WTC11 (cell line): ENCODE data around the gene SERPINF2. TPM values are rescaled to one million over a fixed set of nuclear protein-coding genes. Genes with fewer than 3 reads are reported as not detected.

Source experiments
- ATAC-seq: fragments of 200-7000 bp; cut with Tn5 transposase; 2 replicates; pipeline ENCODE4 v1.10.0; 2021; ENCODE audit warnings: mild to moderate bottlenecking, moderate library complexity
- CTCF ChIA-PET: fragments of 300-600 bp; sonication (Branson Sonifier 250); formaldehyde crosslinking; loops from one replicate; lab custom pipeline; 2021; ENCODE audit warnings: antibody characterized with exemption; lab: Charles Lee
- POLR2A ChIA-PET: fragments of 350-600 bp; sonication (Branson Sonifier 250); formaldehyde crosslinking; loops from one replicate; lab custom pipeline; 2021; ENCODE audit warnings: antibody characterized with exemption; lab: Charles Lee
- DNase-seq: peaks from one replicate; pipeline ENCODE4 v3.0.0; 2021; ENCODE audit warnings: low spot score
- H3K27ac Mint-ChIP-seq: 2 replicates; pipeline ENCODE4 v1.8.0; 2021; ENCODE audit warnings: mixed read lengths
- H3K27me3 Mint-ChIP-seq: 2 replicates; pipeline ENCODE4 v1.8.0; 2021; ENCODE audit warnings: low read depth, mild to moderate bottlenecking, moderate library complexity, mixed read lengths
- H3K36me3 Mint-ChIP-seq: 2 replicates; pipeline ENCODE4 v1.8.0; 2021; ENCODE audit warnings: mixed read lengths
- H3K4me1 Mint-ChIP-seq: 2 replicates; pipeline ENCODE4 v1.8.0; 2022; ENCODE audit warnings: mixed read lengths
- H3K4me3 Mint-ChIP-seq: 2 replicates; pipeline ENCODE4 v1.8.0; 2021; ENCODE audit warnings: mild to moderate bottlenecking, moderate library complexity, mixed read lengths
- H3K9me3 Mint-ChIP-seq: 2 replicates; pipeline ENCODE4 v1.8.0; 2021; ENCODE audit warnings: mixed read lengths
- ATF1 ChIP-seq: sonication (generic); formaldehyde crosslinking; IDR thresholded peaks from 2 replicates; pipeline ENCODE4 v1.8.1; 2023; ENCODE audit warnings: mild to moderate bottlenecking, moderate library complexity, missing genetic modification reagents
- CBFB ChIP-seq: sonication (generic); formaldehyde crosslinking; IDR thresholded peaks from 2 replicates; pipeline ENCODE4 v1.8.1; 2022; ENCODE audit warnings: mild to moderate bottlenecking, low read depth, missing genetic modification reagents
- ELF4 ChIP-seq: sonication (generic); formaldehyde crosslinking; IDR thresholded peaks from 2 replicates; pipeline ENCODE4 v1.8.1; 2022; ENCODE audit warnings: low read depth, mild to moderate bottlenecking, moderate library complexity, missing genetic modification reagents
- ETV6 ChIP-seq: sonication (generic); formaldehyde crosslinking; IDR thresholded peaks from 2 replicates; pipeline ENCODE4 v1.8.1; 2022; ENCODE audit warnings: mild to moderate bottlenecking, missing genetic modification reagents
- GABPB1 ChIP-seq: sonication (generic); formaldehyde crosslinking; IDR thresholded peaks from 2 replicates; pipeline ENCODE4 v1.8.1; 2023; ENCODE audit warnings: mild to moderate bottlenecking, missing genetic modification reagents
- IRF2 ChIP-seq: sonication (generic); formaldehyde crosslinking; IDR thresholded peaks from 2 replicates; pipeline ENCODE4 v1.8.0; 2022; ENCODE audit warnings: low read depth, missing genetic modification reagents, borderline replicate concordance
- KAT7 ChIP-seq: sonication (generic); formaldehyde crosslinking; IDR thresholded peaks from 2 replicates; pipeline ENCODE4 v1.8.1; 2023; ENCODE audit warnings: missing genetic modification reagents, mild to moderate bottlenecking, borderline replicate concordance
- NR1H2 ChIP-seq: sonication (generic); formaldehyde crosslinking; IDR thresholded peaks from 2 replicates; pipeline ENCODE4 v1.9.0; 2021; ENCODE audit warnings: mild to moderate bottlenecking, moderate library complexity, missing genetic modification reagents
- PRRX2 ChIP-seq: fragments of 250-450 bp; sonication (Bioruptor Pico); IDR thresholded peaks from 2 replicates; pipeline ENCODE4 v1.8.0; 2021; ENCODE audit warnings: mild to moderate bottlenecking
- TEAD1 ChIP-seq: sonication (generic); formaldehyde crosslinking; IDR thresholded peaks from 2 replicates; pipeline ENCODE4 v1.8.0; 2022; ENCODE audit warnings: mild to moderate bottlenecking, missing genetic modification reagents
- TP53 ChIP-seq: sonication (generic); formaldehyde crosslinking; IDR thresholded peaks from 2 replicates; pipeline ENCODE4 v1.8.1; 2023; ENCODE audit warnings: mild to moderate bottlenecking, missing genetic modification reagents
- ZNF138 ChIP-seq: sonication (generic); formaldehyde crosslinking; conservative IDR thresholded peaks from 2 replicates; pipeline ENCODE4 v1.8.1; 2022; ENCODE audit warnings: mild to moderate bottlenecking, moderate library complexity, missing genetic modification reagents
- ZNF232 ChIP-seq: sonication (generic); formaldehyde crosslinking; IDR thresholded peaks from 2 replicates; pipeline ENCODE4 v1.8.0; 2022; ENCODE audit warnings: mild to moderate bottlenecking, missing genetic modification reagents
- ZNF263 ChIP-seq: sonication (generic); formaldehyde crosslinking; IDR thresholded peaks from 2 replicates; pipeline ENCODE4 v1.8.1; 2022; ENCODE audit warnings: low read depth, mild to moderate bottlenecking, moderate library complexity, missing genetic modification reagents
- ZNF317 ChIP-seq: sonication (generic); formaldehyde crosslinking; IDR thresholded peaks from 2 replicates; pipeline ENCODE4 v1.8.1; 2023; ENCODE audit warnings: low read depth, mild to moderate bottlenecking, moderate library complexity, missing genetic modification reagents, borderline replicate concordance
- total RNA-seq: library from RNA; stranded (reverse); gene quantifications from 3 replicates; pipeline ENCODE4 v1.2.3, GENCODE V29; 2021
- TF ChIP-seq, protein P1 (sequence below): fragments of 250-450 bp; sonication (Bioruptor Pico); IDR thresholded peaks from 2 replicates; pipeline ENCODE4 v1.9.0; 2021; ENCODE audit warnings: mild to moderate bottlenecking
- TF ChIP-seq, protein P2 (sequence below): sonication (generic); formaldehyde crosslinking; IDR thresholded peaks from 2 replicates; pipeline ENCODE4 v1.8.1; 2023; ENCODE audit warnings: mild to moderate bottlenecking, missing genetic modification reagents
- TF ChIP-seq, protein P3 (sequence below): sonication (generic); formaldehyde crosslinking; IDR thresholded peaks from 2 replicates; pipeline ENCODE4 v1.8.0; 2023; ENCODE audit warnings: missing genetic modification reagents, mild to moderate bottlenecking, borderline replicate concordance
- TF ChIP-seq, protein P4 (sequence below): sonication (generic); formaldehyde crosslinking; IDR thresholded peaks from 2 replicates; pipeline ENCODE4 v1.8.1; 2023; ENCODE audit warnings: mild to moderate bottlenecking, missing genetic modification reagents, moderate library complexity

SERPINF2 gene
- total RNA-seq, 1 experiment from 2014 or later, result 1.6 TPM

DNA sequence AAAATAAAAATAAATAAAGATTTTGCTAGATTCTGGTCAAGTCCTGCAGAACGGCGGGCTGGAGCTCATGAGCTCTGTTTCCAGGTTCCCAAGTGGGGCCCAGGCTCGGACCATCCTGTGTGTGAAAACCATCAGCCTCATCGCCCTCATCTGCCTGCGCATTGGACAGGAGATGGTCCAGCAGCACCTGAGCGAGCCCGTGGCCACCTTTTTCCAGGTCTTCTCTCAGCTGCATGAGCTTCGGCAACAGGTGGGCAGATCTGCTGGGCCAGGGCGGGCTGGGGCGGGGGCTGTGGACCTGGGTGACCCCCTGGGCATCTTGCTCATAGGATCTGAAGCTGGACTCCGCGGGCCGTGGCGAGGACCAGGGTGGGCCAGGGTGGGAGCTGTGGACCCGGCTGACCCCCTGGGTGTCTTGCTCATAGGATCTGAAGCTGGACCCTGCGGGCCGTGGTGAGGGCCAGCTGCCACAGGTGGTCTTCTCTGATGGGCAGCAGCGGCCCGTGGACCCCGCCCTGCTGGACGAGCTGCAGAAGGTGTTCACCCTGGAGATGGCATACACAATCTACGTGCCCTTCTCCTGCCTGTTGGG lies 10.3 kb upstream of the SERPINF2 start (continued):
- no peak for TF ChIP-seq GABPB1 (CRISPR knock-in tag)

DNA sequence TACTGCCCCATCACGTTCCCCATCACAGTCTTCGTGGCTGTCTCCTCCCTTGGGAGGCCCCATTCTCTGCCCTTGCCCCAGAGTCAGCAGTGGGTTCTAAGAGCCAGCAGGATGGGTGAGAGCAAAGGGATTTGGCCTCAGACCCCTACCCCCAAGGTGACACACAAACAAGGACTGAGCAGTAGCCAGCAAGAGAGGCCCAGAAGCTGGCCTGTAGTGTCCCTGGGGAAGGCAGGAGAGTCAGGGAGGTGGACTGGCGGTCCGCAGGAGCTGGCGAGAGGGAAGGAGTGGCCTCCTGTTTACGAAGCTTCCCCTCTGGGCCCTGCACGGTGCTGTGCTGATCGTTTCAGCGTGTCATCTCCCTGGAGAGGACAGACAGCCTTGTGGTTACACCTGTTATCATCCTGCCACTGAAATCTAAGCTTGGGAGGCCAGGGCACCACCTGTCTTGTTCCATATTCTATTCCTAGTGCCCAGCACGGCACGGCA lies 9.8 kb upstream of the SERPINF2 start:
- POLR2A ChIA-PET, result interaction anchor here (0.6 to 1.2 kb wide), 3 partner anchors 13 to 65 kb away, joined by 3 read pairs; no protein-coding TSS in a partner anchor
- no peak for DNase-seq
- TF ChIP-seq ZNF263 (CRISPR knock-in tag) (no peak), ZNF232 (CRISPR knock-in tag) (no peak), ZNF138 (CRISPR knock-in tag) (no peak), CBFB (CRISPR knock-in tag) (no peak), TP53 (CRISPR knock-in tag) (no peak), ZNF317 (CRISPR knock-in tag) (no peak), GABPB1 (CRISPR knock-in tag) (no peak)
- TF ChIP-seq, protein P1, sequence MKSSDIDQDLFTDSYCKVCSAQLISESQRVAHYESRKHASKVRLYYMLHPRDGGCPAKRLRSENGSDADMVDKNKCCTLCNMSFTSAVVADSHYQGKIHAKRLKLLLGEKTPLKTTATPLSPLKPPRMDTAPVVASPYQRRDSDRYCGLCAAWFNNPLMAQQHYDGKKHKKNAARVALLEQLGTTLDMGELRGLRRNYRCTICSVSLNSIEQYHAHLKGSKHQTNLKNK, result no peak
- TF ChIP-seq, protein P2, sequence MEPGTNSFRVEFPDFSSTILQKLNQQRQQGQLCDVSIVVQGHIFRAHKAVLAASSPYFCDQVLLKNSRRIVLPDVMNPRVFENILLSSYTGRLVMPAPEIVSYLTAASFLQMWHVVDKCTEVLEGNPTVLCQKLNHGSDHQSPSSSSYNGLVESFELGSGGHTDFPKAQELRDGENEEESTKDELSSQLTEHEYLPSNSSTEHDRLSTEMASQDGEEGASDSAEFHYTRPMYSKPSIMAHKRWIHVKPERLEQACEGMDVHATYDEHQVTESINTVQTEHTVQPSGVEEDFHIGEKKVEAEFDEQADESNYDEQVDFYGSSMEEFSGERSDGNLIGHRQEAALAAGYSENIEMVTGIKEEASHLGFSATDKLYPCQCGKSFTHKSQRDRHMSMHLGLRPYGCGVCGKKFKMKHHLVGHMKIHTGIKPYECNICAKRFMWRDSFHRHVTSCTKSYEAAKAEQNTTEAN (CRISPR knock-in tag), result no peak
- TF ChIP-seq, all 79 proteins: peak for 0
- Mint-ChIP-seq H3K27me3 (no peaks in the 10 kb centered on the region), H3K36me3 (peaks cover 3% of the 10 kb centered on the region), H3K4me3 (no peak overlapping the region), H3K27ac (no peak overlapping the region; the same call in 1 of the 2 replicates), H3K4me1 (no peaks in the 10 kb centered on the region), H3K9me3 (no peaks in the 10 kb centered on the region)
- CTCF ChIA-PET, result interaction anchor here (1.1 kb wide), 1 partner anchor 10 kb away, joined by 3 read pairs; no protein-coding TSS in a partner anchor
- ATAC-seq, result no peak

DNA sequence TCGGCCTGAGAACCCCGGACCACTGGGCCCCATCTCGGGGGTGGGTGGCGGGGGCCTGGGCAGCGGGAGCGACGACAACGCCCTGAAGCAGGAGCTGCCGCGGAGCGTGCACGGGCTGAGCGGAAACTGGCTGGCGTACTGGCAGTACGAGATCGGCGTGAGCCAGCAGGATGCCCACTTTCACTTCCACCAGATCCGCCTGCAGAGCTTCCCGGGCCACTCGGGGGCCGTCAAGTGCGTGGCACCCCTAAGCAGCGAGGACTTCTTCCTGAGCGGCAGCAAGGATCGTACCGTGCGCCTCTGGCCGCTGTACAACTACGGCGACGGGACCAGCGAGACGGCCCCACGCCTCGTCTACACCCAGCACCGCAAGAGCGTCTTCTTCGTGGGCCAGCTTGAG lies 8.9 kb upstream of the SERPINF2 start:
- ATAC-seq (no peak), DNase-seq (no peak)
- CTCF ChIA-PET, result interaction anchor here (1.1 kb wide), 1 partner anchor 11 kb away, joined by 3 read pairs; no protein-coding TSS in a partner anchor
- 0 out of 2 replicates have a peak, but pooled peaks cover 2% of the 10 kb centered on the region for H3K27me3 Mint-ChIP-seq
- TF ChIP-seq, protein P2 (CRISPR knock-in tag), result no peak
- no peak for TF ChIP-seq ETV6 (CRISPR knock-in tag)
- TF ChIP-seq, protein P3, sequence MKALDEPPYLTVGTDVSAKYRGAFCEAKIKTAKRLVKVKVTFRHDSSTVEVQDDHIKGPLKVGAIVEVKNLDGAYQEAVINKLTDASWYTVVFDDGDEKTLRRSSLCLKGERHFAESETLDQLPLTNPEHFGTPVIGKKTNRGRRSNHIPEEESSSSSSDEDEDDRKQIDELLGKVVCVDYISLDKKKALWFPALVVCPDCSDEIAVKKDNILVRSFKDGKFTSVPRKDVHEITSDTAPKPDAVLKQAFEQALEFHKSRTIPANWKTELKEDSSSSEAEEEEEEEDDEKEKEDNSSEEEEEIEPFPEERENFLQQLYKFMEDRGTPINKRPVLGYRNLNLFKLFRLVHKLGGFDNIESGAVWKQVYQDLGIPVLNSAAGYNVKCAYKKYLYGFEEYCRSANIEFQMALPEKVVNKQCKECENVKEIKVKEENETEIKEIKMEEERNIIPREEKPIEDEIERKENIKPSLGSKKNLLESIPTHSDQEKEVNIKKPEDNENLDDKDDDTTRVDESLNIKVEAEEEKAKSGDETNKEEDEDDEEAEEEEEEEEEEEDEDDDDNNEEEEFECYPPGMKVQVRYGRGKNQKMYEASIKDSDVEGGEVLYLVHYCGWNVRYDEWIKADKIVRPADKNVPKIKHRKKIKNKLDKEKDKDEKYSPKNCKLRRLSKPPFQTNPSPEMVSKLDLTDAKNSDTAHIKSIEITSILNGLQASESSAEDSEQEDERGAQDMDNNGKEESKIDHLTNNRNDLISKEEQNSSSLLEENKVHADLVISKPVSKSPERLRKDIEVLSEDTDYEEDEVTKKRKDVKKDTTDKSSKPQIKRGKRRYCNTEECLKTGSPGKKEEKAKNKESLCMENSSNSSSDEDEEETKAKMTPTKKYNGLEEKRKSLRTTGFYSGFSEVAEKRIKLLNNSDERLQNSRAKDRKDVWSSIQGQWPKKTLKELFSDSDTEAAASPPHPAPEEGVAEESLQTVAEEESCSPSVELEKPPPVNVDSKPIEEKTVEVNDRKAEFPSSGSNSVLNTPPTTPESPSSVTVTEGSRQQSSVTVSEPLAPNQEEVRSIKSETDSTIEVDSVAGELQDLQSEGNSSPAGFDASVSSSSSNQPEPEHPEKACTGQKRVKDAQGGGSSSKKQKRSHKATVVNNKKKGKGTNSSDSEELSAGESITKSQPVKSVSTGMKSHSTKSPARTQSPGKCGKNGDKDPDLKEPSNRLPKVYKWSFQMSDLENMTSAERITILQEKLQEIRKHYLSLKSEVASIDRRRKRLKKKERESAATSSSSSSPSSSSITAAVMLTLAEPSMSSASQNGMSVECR (CRISPR knock-in tag), result no peak
- TF ChIP-seq ZNF138 (CRISPR knock-in tag), result no peak
- TF ChIP-seq ELF4 (CRISPR knock-in tag), result no peak
- no peak for TF ChIP-seq ATF1 (CRISPR knock-in tag)
- TF ChIP-seq PRRX2, result no peak
- no peak for TF ChIP-seq TEAD1 (CRISPR knock-in tag)
- TF ChIP-seq, protein P4, sequence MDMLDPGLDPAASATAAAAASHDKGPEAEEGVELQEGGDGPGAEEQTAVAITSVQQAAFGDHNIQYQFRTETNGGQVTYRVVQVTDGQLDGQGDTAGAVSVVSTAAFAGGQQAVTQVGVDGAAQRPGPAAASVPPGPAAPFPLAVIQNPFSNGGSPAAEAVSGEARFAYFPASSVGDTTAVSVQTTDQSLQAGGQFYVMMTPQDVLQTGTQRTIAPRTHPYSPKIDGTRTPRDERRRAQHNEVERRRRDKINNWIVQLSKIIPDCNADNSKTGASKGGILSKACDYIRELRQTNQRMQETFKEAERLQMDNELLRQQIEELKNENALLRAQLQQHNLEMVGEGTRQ, result no peak
- no peak for TF ChIP-seq NR1H2 (CRISPR knock-in tag)
- no peak for TF ChIP-seq IRF2 (CRISPR knock-in tag)
- no peak for TF ChIP-seq KAT7 (CRISPR knock-in tag)
- peaks cover 6% of the 10 kb centered on the region for H3K36me3 Mint-ChIP-seq
- no peaks in the 10 kb centered on the region for H3K4me1 Mint-ChIP-seq
- H3K27ac Mint-ChIP-seq, result no peak overlapping the region
- POLR2A ChIA-PET, result no interaction called here
- H3K4me3 Mint-ChIP-seq, result no peak overlapping the region
- peaks cover 3% of the 10 kb centered on the region; the same call in 1 of the 2 replicates for H3K9me3 Mint-ChIP-seq
